ENCODE measurements around the gene TRIM75. TPM values are rescaled to one million over a fixed set of nuclear protein-coding genes. Genes with fewer than 3 reads are reported as not detected.
A peak's percentile ranks its signal among the peaks of the same experiment; 100 is the strongest.

TRIM75 gene
- polyA plus RNA-seq, 1 donor from 2014 or later: not detected

GRCh38 chr4:165095291-165095690 lies 41.6 kb downstream of the TRIM75 start:
- Histone ChIP-seq H4K20me1 (ENCODE audit: insufficient read depth) (no peaks in the 10 kb centered on the region), H3K9ac (ENCODE audit: low read length) (no peak overlapping the region), H3K9me2 (ENCODE audit: insufficient read depth, low read length) (no peaks in the 10 kb centered on the region), H2AFZ (ENCODE audit: low read depth, low read length) (no peak overlapping the region), H3K4me2 (ENCODE audit: low read length) (no peak overlapping the region), H3K36me3 (ENCODE audit: insufficient read depth, low read length) (no peaks in the 10 kb centered on the region), H3K9me3 (ENCODE audit: low read length) (no peaks in the 10 kb centered on the region), H3K79me2 (replicated peaks; ENCODE audit: insufficient read depth, low read length) (no peaks in the 10 kb centered on the region), H3K27ac (ENCODE audit: low read length) (no peak overlapping the region), H3K27me3 (ENCODE audit: insufficient read depth, low read depth, low read length) (no peaks in the 10 kb centered on the region), H3F3A (ENCODE audit: insufficient read depth, low read length, poor library complexity, severe bottlenecking) (no peaks in the 10 kb centered on the region), H3K4me3 (ENCODE audit: low read length) (no peak overlapping the region)
- TF ChIP-seq POLR2AphosphoS5 (IDR thresholded peaks at IDR 0.05) (no peak), SMC3 (conservative IDR thresholded peaks at IDR 0.05; ENCODE audit: poor library complexity) (no peak), MXI1 (conservative IDR thresholded peaks at IDR 0.05; ENCODE audit: poor library complexity, severe bottlenecking) (no peak), RAD21 (conservative IDR thresholded peaks at IDR 0.05) (no peak), EZH2 (IDR thresholded peaks at IDR 0.05; ENCODE audit: borderline replicate concordance, insufficient read depth, low read length, poor library complexity, severe bottlenecking) (no peak), EP300 (conservative IDR thresholded peaks at IDR 0.05; ENCODE audit: poor library complexity, severe bottlenecking) (no peak), TAF1 (IDR thresholded peaks at IDR 0.05; ENCODE audit: low read depth) (no peak)
- TF ChIP-seq, protein P1, sequence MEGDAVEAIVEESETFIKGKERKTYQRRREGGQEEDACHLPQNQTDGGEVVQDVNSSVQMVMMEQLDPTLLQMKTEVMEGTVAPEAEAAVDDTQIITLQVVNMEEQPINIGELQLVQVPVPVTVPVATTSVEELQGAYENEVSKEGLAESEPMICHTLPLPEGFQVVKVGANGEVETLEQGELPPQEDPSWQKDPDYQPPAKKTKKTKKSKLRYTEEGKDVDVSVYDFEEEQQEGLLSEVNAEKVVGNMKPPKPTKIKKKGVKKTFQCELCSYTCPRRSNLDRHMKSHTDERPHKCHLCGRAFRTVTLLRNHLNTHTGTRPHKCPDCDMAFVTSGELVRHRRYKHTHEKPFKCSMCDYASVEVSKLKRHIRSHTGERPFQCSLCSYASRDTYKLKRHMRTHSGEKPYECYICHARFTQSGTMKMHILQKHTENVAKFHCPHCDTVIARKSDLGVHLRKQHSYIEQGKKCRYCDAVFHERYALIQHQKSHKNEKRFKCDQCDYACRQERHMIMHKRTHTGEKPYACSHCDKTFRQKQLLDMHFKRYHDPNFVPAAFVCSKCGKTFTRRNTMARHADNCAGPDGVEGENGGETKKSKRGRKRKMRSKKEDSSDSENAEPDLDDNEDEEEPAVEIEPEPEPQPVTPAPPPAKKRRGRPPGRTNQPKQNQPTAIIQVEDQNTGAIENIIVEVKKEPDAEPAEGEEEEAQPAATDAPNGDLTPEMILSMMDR (IDR thresholded peaks at IDR 0.05; ENCODE audit: poor library complexity, severe bottlenecking): no peak
- TF ChIP-seq, protein P2, sequence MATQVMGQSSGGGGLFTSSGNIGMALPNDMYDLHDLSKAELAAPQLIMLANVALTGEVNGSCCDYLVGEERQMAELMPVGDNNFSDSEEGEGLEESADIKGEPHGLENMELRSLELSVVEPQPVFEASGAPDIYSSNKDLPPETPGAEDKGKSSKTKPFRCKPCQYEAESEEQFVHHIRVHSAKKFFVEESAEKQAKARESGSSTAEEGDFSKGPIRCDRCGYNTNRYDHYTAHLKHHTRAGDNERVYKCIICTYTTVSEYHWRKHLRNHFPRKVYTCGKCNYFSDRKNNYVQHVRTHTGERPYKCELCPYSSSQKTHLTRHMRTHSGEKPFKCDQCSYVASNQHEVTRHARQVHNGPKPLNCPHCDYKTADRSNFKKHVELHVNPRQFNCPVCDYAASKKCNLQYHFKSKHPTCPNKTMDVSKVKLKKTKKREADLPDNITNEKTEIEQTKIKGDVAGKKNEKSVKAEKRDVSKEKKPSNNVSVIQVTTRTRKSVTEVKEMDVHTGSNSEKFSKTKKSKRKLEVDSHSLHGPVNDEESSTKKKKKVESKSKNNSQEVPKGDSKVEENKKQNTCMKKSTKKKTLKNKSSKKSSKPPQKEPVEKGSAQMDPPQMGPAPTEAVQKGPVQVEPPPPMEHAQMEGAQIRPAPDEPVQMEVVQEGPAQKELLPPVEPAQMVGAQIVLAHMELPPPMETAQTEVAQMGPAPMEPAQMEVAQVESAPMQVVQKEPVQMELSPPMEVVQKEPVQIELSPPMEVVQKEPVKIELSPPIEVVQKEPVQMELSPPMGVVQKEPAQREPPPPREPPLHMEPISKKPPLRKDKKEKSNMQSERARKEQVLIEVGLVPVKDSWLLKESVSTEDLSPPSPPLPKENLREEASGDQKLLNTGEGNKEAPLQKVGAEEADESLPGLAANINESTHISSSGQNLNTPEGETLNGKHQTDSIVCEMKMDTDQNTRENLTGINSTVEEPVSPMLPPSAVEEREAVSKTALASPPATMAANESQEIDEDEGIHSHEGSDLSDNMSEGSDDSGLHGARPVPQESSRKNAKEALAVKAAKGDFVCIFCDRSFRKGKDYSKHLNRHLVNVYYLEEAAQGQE (IDR thresholded peaks at IDR 0.05; ENCODE audit: borderline replicate concordance): no peak

- H2AFZ ChIP-seq (ENCODE audit: low read depth, low read length): no peak overlapping the region
- H3K79me2 ChIP-seq (replicated peaks; ENCODE audit: insufficient read depth, low read length): no peaks in the 10 kb centered on the region
- no peaks in the 10 kb centered on the region for H3K27me3 ChIP-seq (ENCODE audit: insufficient read depth, low read depth, low read length)
- no peaks in the 10 kb centered on the region for H3K9me2 ChIP-seq (ENCODE audit: insufficient read depth, low read length)
- H3F3A ChIP-seq (ENCODE audit: insufficient read depth, low read length, poor library complexity, severe bottlenecking): no peaks in the 10 kb centered on the region
- no peak overlapping the region for H3K4me2 ChIP-seq (ENCODE audit: low read length)
- peak; percentile 82 for TF ChIP-seq RAD21 (conservative IDR thresholded peaks at IDR 0.05)
- TF ChIP-seq, protein P1 (IDR thresholded peaks at IDR 0.05; ENCODE audit: poor library complexity, severe bottlenecking): peak; percentile 80
- peak; percentile 78 for TF ChIP-seq SMC3 (conservative IDR thresholded peaks at IDR 0.05; ENCODE audit: poor library complexity)
- no peak for TF ChIP-seq POLR2AphosphoS5 (IDR thresholded peaks at IDR 0.05)
- no peak overlapping the region for H3K9ac ChIP-seq (ENCODE audit: low read length)
- no peaks in the 10 kb centered on the region for H3K36me3 ChIP-seq (ENCODE audit: insufficient read depth, low read length)
- no peaks in the 10 kb centered on the region for H3K9me3 ChIP-seq (ENCODE audit: low read length)
- no peaks in the 10 kb centered on the region for H4K20me1 ChIP-seq (ENCODE audit: insufficient read depth)
- no peak overlapping the region for H3K4me3 ChIP-seq (ENCODE audit: low read length)
- H3K27ac ChIP-seq (ENCODE audit: low read length): no peak overlapping the region
These were observed 43.1 kb downstream of the TRIM75 start for GRCh38 chr4:165096776-165097175.
